Type B pancreatic cell (in vitro differentiated cells): ENCODE data around the gene SIK3. TPM values are rescaled to one million over a fixed set of nuclear protein-coding genes. Genes with fewer than 3 reads are reported as not detected.
A peak's percentile ranks its signal among the peaks of the same experiment; 100 is the strongest.

Experiments used
- DNase-seq: peaks from one replicate; pipeline ENCODE4 v3.0.0; 2021; ENCODE audit warnings: mixed read lengths; ENCODE audit not compliant: unreplicated experiment; ENCODE audit errors: extremely low spot score
- H3K27ac Mint-ChIP-seq: 2 replicates; pipeline ENCODE4 v1.8.0; 2021; ENCODE audit warnings: mild to moderate bottlenecking, mixed read lengths
- H3K27me3 Mint-ChIP-seq: 2 replicates; pipeline ENCODE4 v1.8.0; 2021; ENCODE audit warnings: mixed read lengths
- H3K36me3 Mint-ChIP-seq: 2 replicates; pipeline ENCODE4 v1.8.0; 2021; ENCODE audit warnings: mixed read lengths
- H3K4me1 Mint-ChIP-seq: one replicate; pipeline ENCODE4 v1.8.0; 2021; ENCODE audit warnings: mixed read lengths; ENCODE audit not compliant: unreplicated experiment
- H3K4me3 Mint-ChIP-seq: 2 replicates; pipeline ENCODE4 v1.8.0; 2021; ENCODE audit warnings: mild to moderate bottlenecking, mixed read lengths
- H3K9me3 Mint-ChIP-seq: 2 replicates; pipeline ENCODE4 v1.8.0; 2021; ENCODE audit warnings: mixed read lengths
- CTCF ChIP-seq: fragments of 200-600 bp; sonication (generic); conservative IDR thresholded peaks from 2 replicates; pipeline ENCODE4 v1.5.0; 2021; ENCODE audit warnings: antibody characterized with exemption, mild to moderate bottlenecking
- total RNA-seq: library from RNA; stranded (reverse); gene quantifications from 2 replicates; pipeline ENCODE4 v1.2.1, GENCODE V29; 2021; ENCODE audit warnings: low replicate concordance

SIK3 gene
- total RNA-seq, 1 donor from 2014 or later: 39.9 TPM

- Mint-ChIP-seq H3K4me1 (peaks cover 31% of the 10 kb centered on the region), H3K4me3 (no peak overlapping the region), H3K27me3 (no peaks in the 10 kb centered on the region), H3K27ac (no peak overlapping the region), H3K36me3 (peaks cover 7% of the 10 kb centered on the region), H3K9me3 (peaks cover 4% of the 10 kb centered on the region)
- DNase-seq: no peak
- TF ChIP-seq CTCF: no peak
These were observed 101.2 kb downstream of the SIK3 start for GRCh38 chr11:116997071-116997470.

GRCh38 chr11:116994195-116994594 lies 104.0 kb downstream of the SIK3 start:
- TF ChIP-seq CTCF: no peak
- Mint-ChIP-seq H3K4me3 (peak overlapping the region; percentile 13), H3K27ac (peak overlapping the region; percentile 20), H3K4me1 (peaks cover 38% of the 10 kb centered on the region), H3K36me3 (peaks cover 7% of the 10 kb centered on the region), H3K27me3 (no peaks in the 10 kb centered on the region), H3K9me3 (peaks cover 4% of the 10 kb centered on the region)
- no peak for DNase-seq

GRCh38 chr11:116993599-116993998 lies 104.6 kb downstream of the SIK3 start:
- H3K27me3 Mint-ChIP-seq: no peaks in the 10 kb centered on the region
- no peak for DNase-seq
- peaks cover 4% of the 10 kb centered on the region for H3K9me3 Mint-ChIP-seq
- peaks cover 44% of the 10 kb centered on the region for H3K4me1 Mint-ChIP-seq
- no peak for TF ChIP-seq CTCF
- H3K36me3 Mint-ChIP-seq: peaks cover 7% of the 10 kb centered on the region
- peak overlapping the region; percentile 24 for H3K4me3 Mint-ChIP-seq
- H3K27ac Mint-ChIP-seq: peak overlapping the region; percentile 61

GRCh38 chr11:116991491-116991890 lies 106.7 kb downstream of the SIK3 start:
- DNase-seq: no peak
- H3K9me3 Mint-ChIP-seq: peaks cover 4% of the 10 kb centered on the region
- H3K4me3 Mint-ChIP-seq: no peak overlapping the region
- H3K27ac Mint-ChIP-seq: no peak overlapping the region
- H3K27me3 Mint-ChIP-seq: no peaks in the 10 kb centered on the region
- H3K4me1 Mint-ChIP-seq: peaks cover 56% of the 10 kb centered on the region
- H3K36me3 Mint-ChIP-seq: peaks cover 4% of the 10 kb centered on the region
- no peak for TF ChIP-seq CTCF

- no peak for DNase-seq
- Mint-ChIP-seq H3K9me3 (peaks cover 4% of the 10 kb centered on the region), H3K4me1 (peaks cover 60% of the 10 kb centered on the region), H3K27me3 (no peaks in the 10 kb centered on the region), H3K27ac (no peak overlapping the region), H3K4me3 (no peak overlapping the region), H3K36me3 (peaks cover 4% of the 10 kb centered on the region)
- no peak for TF ChIP-seq CTCF
These were observed 107.4 kb downstream of the SIK3 start for GRCh38 chr11:116990811-116991210.

GRCh38 chr11:116990061-116990473 lies 108.2 kb downstream of the SIK3 start:
- peaks cover 60% of the 10 kb centered on the region for H3K4me1 Mint-ChIP-seq
- DNase-seq: no peak
- H3K36me3 Mint-ChIP-seq: no peaks in the 10 kb centered on the region
- no peak for TF ChIP-seq CTCF
- no peaks in the 10 kb centered on the region for H3K27me3 Mint-ChIP-seq
- no peak overlapping the region for H3K27ac Mint-ChIP-seq
- no peaks in the 10 kb centered on the region for H3K9me3 Mint-ChIP-seq
- H3K4me3 Mint-ChIP-seq: no peak overlapping the region
